GM12873 (cell line): ENCODE data around the gene STEAP1.

Experiments
- TF ChIP-seq, protein P1 (sequence below): IDR thresholded peaks from 2 replicates; pipeline ENCODE4 v1.5.1; 2012; ENCODE audit warnings: low read depth, mild to moderate bottlenecking, moderate library complexity, low read length, control low read depth; ENCODE audit not compliant: insufficient read depth; ENCODE audit errors: missing control alignments

Gene STEAP1

GRCh38 chr7:90153943-90154771, at the start of gene STEAP1:
TSS of gene STEAP1 (plus strand) at chr7:90154469. CDS start at chr7:90159789, 5,320 bp downstream.
- TF ChIP-seq, protein P1, sequence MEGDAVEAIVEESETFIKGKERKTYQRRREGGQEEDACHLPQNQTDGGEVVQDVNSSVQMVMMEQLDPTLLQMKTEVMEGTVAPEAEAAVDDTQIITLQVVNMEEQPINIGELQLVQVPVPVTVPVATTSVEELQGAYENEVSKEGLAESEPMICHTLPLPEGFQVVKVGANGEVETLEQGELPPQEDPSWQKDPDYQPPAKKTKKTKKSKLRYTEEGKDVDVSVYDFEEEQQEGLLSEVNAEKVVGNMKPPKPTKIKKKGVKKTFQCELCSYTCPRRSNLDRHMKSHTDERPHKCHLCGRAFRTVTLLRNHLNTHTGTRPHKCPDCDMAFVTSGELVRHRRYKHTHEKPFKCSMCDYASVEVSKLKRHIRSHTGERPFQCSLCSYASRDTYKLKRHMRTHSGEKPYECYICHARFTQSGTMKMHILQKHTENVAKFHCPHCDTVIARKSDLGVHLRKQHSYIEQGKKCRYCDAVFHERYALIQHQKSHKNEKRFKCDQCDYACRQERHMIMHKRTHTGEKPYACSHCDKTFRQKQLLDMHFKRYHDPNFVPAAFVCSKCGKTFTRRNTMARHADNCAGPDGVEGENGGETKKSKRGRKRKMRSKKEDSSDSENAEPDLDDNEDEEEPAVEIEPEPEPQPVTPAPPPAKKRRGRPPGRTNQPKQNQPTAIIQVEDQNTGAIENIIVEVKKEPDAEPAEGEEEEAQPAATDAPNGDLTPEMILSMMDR: peak; percentile 84

DNA sequence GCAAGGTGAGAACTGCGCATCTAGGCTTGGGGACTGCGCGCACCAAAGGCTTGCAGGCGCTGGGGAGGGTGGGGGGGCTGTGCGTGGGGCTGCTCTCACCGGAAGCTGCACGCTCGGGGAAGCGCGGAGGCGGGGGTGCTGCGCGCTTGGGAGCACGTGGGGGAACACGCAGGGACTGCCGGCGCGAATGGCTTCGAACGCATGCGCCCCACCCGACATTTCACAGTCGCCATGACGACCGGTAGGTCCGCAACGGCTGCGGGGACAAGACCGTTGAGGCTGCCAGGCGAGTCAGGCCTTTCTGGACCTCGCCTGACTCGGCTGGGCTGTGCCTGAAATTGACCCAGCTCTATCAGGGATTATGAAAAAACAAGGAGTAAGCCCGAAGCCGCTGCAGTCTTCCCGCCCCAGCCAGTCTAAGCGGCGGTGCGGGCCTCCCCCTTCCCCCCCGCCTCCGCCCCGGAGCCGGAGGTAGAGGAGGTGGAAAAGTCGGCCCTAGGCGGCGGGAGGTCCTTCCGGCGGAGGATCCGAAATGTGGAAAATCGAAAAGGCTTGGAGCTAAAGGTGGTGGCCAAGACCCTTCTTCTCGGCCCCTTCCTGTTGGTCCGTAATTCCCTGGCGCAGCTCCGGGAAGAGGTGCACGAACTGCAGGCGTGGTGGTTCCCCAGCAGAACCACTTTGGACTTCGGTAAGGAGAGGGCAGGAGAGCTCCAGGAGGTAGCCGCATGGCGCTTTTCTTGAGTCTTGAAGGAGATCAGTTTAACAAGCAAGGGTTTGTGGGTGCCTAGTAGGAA, 34.9 kb upstream of the STEAP1 start:
- TF ChIP-seq, protein P1: no peak

DNA sequence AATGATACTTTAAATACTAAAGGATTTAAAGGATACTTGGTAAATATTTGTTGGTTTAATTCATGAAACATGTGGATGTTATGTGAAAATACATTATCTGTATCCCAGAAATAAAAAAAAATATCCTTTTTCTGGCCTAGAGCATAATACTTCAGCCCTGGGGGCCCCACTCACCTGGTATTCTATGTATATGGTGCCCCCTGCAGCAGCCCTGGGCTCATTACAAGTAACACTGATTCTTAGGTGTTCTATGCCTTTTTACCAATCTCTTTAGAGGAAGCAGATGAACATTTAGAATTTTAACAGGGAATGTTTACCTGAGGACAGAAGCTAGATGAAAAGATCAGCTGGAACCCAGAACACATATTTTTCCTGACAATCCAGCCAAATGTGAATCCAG, 4.8 kb upstream of the STEAP1 start:
- TF ChIP-seq, protein P1: peak; percentile 36

DNA sequence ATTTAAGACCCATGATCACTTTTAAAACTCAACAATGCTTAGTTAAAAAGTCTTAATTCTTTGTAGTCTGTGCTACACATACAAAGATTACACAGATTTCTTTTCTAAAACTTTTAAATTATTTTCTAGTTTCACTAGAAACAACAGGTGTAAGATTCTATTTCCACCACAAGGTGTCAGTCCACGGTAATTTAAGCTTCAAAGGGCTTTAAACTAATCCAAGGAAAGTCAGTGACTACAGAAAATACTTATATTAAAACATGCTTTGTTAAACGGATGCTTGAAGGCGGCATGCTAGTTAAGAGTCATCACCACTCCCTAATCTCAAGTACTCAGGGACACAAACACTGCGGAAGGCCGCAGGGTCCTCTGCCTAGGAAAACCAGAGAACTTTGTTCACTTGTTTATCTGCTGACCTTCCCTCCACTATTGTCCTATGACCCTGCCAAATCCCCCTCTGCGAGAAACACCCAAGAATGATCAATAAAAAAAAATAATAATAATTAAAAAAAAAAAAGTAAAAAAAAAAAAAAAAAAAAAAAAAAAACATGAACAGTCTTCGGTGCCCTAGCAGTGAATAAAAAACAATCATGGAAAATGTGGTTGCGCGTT, 1.5 kb upstream of the STEAP1 start:
- TF ChIP-seq, protein P1: peak; percentile 38

- TF ChIP-seq, protein P1: no peak
Measured at GRCh38 chr7:90155206-90155605, 937 bp downstream of the STEAP1 start.

GRCh38 chr7:90163534-90163933, 9.3 kb downstream of the STEAP1 start:
- TF ChIP-seq, protein P1: no peak

GRCh38 chr7:90165724-90166123, 11.5 kb downstream of the STEAP1 start:
- TF ChIP-seq, protein P1: no peak
